ENCODE measurements around the gene ROGDI. TPM values are rescaled to one million over a fixed set of nuclear protein-coding genes. Genes with fewer than 3 reads are reported as not detected.

The ROGDI gene
- total and polyA plus RNA-seq, 2 experiments from 2014 or later, result 21.2 to 48.2 TPM

DNA sequence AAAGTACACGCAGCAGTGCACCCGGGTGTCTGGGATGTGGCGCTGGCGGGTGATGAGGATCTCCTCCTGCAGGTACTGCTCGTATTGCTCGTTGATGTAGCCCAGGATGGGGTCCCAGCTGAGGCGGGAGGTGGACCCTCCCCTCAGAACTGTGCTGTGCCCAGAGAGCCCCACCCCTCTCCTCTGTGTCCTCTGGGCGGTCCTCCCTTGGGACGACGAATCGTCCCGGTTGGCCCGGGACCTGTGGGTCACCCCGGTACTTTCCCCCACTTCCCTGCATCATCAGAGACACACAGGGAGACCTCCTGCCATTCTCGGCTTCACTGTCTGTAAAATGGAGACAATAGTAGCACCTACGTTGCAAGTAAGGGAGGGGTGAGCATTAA, 18.5 kb downstream of the ROGDI start:
- TF ChIP-seq, protein P1, sequence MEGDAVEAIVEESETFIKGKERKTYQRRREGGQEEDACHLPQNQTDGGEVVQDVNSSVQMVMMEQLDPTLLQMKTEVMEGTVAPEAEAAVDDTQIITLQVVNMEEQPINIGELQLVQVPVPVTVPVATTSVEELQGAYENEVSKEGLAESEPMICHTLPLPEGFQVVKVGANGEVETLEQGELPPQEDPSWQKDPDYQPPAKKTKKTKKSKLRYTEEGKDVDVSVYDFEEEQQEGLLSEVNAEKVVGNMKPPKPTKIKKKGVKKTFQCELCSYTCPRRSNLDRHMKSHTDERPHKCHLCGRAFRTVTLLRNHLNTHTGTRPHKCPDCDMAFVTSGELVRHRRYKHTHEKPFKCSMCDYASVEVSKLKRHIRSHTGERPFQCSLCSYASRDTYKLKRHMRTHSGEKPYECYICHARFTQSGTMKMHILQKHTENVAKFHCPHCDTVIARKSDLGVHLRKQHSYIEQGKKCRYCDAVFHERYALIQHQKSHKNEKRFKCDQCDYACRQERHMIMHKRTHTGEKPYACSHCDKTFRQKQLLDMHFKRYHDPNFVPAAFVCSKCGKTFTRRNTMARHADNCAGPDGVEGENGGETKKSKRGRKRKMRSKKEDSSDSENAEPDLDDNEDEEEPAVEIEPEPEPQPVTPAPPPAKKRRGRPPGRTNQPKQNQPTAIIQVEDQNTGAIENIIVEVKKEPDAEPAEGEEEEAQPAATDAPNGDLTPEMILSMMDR (IDR thresholded peaks at IDR 0.05; ENCODE audit: poor library complexity), result no peak
- TF ChIP-seq EZH2 (IDR thresholded peaks at IDR 0.05; ENCODE audit: borderline replicate concordance) (no peak), EZH2phosphoT487 (IDR thresholded peaks at IDR 0.05; ENCODE audit: low read depth, severe bottlenecking, unreplicated experiment) (no peak)
- H3K36me3 ChIP-seq (replicated peaks; ENCODE audit: insufficient read depth, low read depth), result no peaks in the 10 kb centered on the region
- H3K27me3 ChIP-seq, result no peaks in the 10 kb centered on the region
- H3K4me2 ChIP-seq, result no peak overlapping the region
- no peaks in the 10 kb centered on the region for H3K79me2 ChIP-seq
- H3K27ac ChIP-seq, result no peak overlapping the region
- H3K9me2 ChIP-seq (replicated peaks; ENCODE audit: insufficient read depth), result no peaks in the 10 kb centered on the region
- H4K20me1 ChIP-seq (ENCODE audit: insufficient read depth, poor library complexity, severe bottlenecking), result no peaks in the 10 kb centered on the region
- 82% methylated on average over 14 of the region's 16 CpGs for WGBS (ENCODE audit: low lambda C conversion rate, missing lambda C conversion rate)
- peaks cover 9% of the 10 kb centered on the region for H3K4me1 ChIP-seq (ENCODE audit: insufficient read depth)
- H2AFZ ChIP-seq, result no peak overlapping the region
- no peaks in the 10 kb centered on the region for H3K9me3 ChIP-seq (ENCODE audit: low read depth)
- no peak overlapping the region for H3K4me3 ChIP-seq
- no peak for DNase-seq (ENCODE audit: low spot score)

DNA sequence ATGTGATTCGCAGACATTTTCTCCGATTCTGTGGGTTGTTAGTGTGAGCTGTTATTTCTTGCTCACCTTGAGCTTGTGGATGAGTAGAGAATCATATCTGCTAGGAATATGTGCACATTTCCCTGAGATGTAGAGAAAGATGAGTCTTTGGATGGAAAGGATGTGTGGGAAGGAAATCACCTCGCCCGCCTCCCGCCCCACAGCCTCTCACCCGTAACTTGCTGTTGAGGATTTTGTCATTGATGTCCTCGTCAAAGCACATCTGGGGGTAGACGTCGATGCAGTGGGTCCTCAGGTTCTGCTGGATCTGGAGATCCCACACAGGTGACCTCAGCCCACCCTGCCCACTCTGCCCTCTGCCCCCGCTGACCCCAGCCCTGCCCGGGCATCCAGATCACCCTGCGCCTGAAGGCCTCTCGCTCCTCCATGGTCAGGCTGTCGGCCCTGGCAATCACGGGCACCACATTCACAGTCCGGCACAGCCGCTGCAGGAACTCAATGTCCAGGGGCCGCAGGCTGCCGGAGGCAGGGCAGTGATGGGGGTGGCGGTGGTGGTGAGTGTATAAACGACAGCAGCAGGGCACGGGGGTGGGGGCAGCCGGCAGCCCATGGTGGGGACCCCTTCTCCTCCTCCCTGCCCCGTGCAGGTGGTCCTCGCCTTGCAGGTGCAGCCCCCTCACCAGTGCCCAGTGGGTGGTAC, 19.0 kb downstream of the ROGDI start:
- Histone ChIP-seq H3K4me1 (ENCODE audit: insufficient read depth) (peaks cover 6% of the 10 kb centered on the region), H3K36me3 (replicated peaks; ENCODE audit: insufficient read depth, low read depth) (no peaks in the 10 kb centered on the region), H3K9me2 (replicated peaks; ENCODE audit: insufficient read depth) (no peaks in the 10 kb centered on the region), H3K27ac (no peak overlapping the region), H3K9me3 (ENCODE audit: low read depth) (no peaks in the 10 kb centered on the region), H2AFZ (no peak overlapping the region), H3K4me3 (no peak overlapping the region), H3K4me2 (no peak overlapping the region), H4K20me1 (ENCODE audit: insufficient read depth, poor library complexity, severe bottlenecking) (no peaks in the 10 kb centered on the region), H3K27me3 (no peaks in the 10 kb centered on the region), H3K79me2 (no peaks in the 10 kb centered on the region)
- DNase-seq (ENCODE audit: low spot score), result no peak
- WGBS (ENCODE audit: low lambda C conversion rate, missing lambda C conversion rate), result 92% methylated on average over 21 of the region's 25 CpGs
- TF ChIP-seq EZH2phosphoT487 (IDR thresholded peaks at IDR 0.05; ENCODE audit: low read depth, severe bottlenecking, unreplicated experiment), result no peak
- TF ChIP-seq EZH2 (IDR thresholded peaks at IDR 0.05; ENCODE audit: borderline replicate concordance), result no peak

DNA sequence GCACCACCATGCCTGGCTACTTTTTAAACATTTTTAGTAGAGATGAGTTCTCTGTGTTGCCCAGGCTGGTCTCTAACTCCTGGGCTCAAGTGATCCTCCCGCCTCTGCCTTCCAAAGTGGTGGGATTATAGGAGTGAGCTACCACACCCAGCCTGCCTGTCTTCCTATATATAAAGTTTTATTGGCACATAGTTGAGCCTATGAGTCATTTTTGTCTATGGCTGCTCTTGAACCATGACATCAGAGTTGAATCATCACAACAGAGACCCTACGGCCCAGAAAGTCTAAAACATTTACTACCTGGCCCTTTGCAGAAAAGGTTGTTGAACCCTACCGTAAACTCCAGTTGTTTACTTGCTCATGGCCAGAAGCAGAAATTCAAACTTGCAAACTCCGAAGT, 22.2 kb downstream of the ROGDI start:
- Histone ChIP-seq H3K36me3 (replicated peaks; ENCODE audit: insufficient read depth, low read depth) (no peaks in the 10 kb centered on the region), H4K20me1 (ENCODE audit: insufficient read depth, poor library complexity, severe bottlenecking) (no peaks in the 10 kb centered on the region), H3K4me2 (no peak overlapping the region), H3K4me1 (ENCODE audit: insufficient read depth) (no peaks in the 10 kb centered on the region), H3K9me3 (ENCODE audit: low read depth) (no peaks in the 10 kb centered on the region), H3K4me3 (no peak overlapping the region), H3K27ac (no peak overlapping the region), H3K27me3 (no peaks in the 10 kb centered on the region), H3K9me2 (replicated peaks; ENCODE audit: insufficient read depth) (no peaks in the 10 kb centered on the region), H2AFZ (no peak overlapping the region), H3K79me2 (no peaks in the 10 kb centered on the region)
- TF ChIP-seq EZH2 (IDR thresholded peaks at IDR 0.05; ENCODE audit: borderline replicate concordance), result no peak
- TF ChIP-seq, protein P1 (IDR thresholded peaks at IDR 0.05; ENCODE audit: poor library complexity), result no peak
- TF ChIP-seq EZH2phosphoT487 (IDR thresholded peaks at IDR 0.05; ENCODE audit: low read depth, severe bottlenecking, unreplicated experiment), result no peak
- 74% methylated on average over 4 of the region's 4 CpGs for WGBS (ENCODE audit: low lambda C conversion rate, missing lambda C conversion rate)
- no peak for DNase-seq (ENCODE audit: low spot score)

DNA sequence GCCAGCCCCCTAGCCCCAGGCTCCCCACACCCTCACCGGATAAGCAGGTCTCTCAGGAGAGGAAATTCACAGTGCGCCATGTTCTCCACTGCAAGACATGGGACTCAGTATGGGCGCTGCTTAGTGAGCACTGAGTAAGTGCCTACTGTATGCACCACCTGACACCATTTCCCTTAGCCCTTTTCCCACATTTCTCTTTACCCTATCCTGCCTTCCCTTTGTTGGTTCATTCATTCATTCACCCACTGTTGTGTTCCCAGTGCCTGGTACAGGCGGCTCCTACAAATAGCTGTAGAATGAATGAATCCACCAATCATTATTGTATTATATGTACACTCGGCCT, 24.4 kb downstream of the ROGDI start:
- Histone ChIP-seq H3K9me2 (replicated peaks; ENCODE audit: insufficient read depth) (no peaks in the 10 kb centered on the region), H3K79me2 (no peaks in the 10 kb centered on the region), H3K27me3 (no peaks in the 10 kb centered on the region), H3K27ac (no peak overlapping the region), H3K4me3 (no peak overlapping the region), H3K4me2 (no peak overlapping the region), H3K36me3 (replicated peaks; ENCODE audit: insufficient read depth, low read depth) (no peaks in the 10 kb centered on the region), H3K9me3 (ENCODE audit: low read depth) (no peaks in the 10 kb centered on the region), H4K20me1 (ENCODE audit: insufficient read depth, poor library complexity, severe bottlenecking) (no peaks in the 10 kb centered on the region), H3K4me1 (ENCODE audit: insufficient read depth) (no peaks in the 10 kb centered on the region), H2AFZ (no peak overlapping the region)
- WGBS (ENCODE audit: low lambda C conversion rate, missing lambda C conversion rate), result 96% methylated on average over 5 of the region's 5 CpGs
- DNase-seq (ENCODE audit: low spot score), result no peak
- no peak for TF ChIP-seq EZH2phosphoT487 (IDR thresholded peaks at IDR 0.05; ENCODE audit: low read depth, severe bottlenecking, unreplicated experiment)
- TF ChIP-seq EZH2 (IDR thresholded peaks at IDR 0.05; ENCODE audit: borderline replicate concordance), result no peak
- TF ChIP-seq, protein P1 (IDR thresholded peaks at IDR 0.05; ENCODE audit: poor library complexity), result no peak

Data from hepatocyte (in vitro differentiated cells).